ENCODE results near the gene MARK2.

GRCh38 chr11:63905179-63905578 is 66.3 kb downstream of the MARK2 start:
- TF ChIP-seq, protein P1, sequence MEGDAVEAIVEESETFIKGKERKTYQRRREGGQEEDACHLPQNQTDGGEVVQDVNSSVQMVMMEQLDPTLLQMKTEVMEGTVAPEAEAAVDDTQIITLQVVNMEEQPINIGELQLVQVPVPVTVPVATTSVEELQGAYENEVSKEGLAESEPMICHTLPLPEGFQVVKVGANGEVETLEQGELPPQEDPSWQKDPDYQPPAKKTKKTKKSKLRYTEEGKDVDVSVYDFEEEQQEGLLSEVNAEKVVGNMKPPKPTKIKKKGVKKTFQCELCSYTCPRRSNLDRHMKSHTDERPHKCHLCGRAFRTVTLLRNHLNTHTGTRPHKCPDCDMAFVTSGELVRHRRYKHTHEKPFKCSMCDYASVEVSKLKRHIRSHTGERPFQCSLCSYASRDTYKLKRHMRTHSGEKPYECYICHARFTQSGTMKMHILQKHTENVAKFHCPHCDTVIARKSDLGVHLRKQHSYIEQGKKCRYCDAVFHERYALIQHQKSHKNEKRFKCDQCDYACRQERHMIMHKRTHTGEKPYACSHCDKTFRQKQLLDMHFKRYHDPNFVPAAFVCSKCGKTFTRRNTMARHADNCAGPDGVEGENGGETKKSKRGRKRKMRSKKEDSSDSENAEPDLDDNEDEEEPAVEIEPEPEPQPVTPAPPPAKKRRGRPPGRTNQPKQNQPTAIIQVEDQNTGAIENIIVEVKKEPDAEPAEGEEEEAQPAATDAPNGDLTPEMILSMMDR (IDR thresholded peaks at IDR 0.05; ENCODE audit: low read length), result no peak
- TF ChIP-seq EZH2 (optimal IDR thresholded peaks at IDR 0.05; ENCODE audit: low read depth, low read length) (no peak), EZH2phosphoT487 (IDR thresholded peaks at IDR 0.05; ENCODE audit: low read length) (no peak)
